GM21390 (cell line): ENCODE measurements around the gene IL36G.
"Not testable (repeated sequence)": the region's sequence is repeated elsewhere in the genome, so short reads cannot be mapped to it uniquely, and the experiment has no call there.

Experiments used
- ATAC-seq: cut with Tn5 transposase; IDR thresholded peaks from one replicate; pipeline ENCODE4 v1.9.1; 2021; ENCODE audit not compliant: unreplicated experiment

Gene IL36G

GRCh38 chr2:112977559-112978056 is at the start of gene IL36G:
IL36G (plus strand) TSS chr2:112978006; CDS start chr2:112978639, 633 bp downstream.
- no peak for ATAC-seq

- no peak for ATAC-seq
These were observed 44.5 kb upstream of the IL36G start for GRCh38 chr2:112933261-112933660.

- not testable (repeated sequence) for ATAC-seq
These were observed 43.7 kb upstream of the IL36G start for GRCh38 chr2:112934117-112934516.

GRCh38 chr2:112936927-112937232 is 40.9 kb upstream of the IL36G start:
- ATAC-seq = no peak

- ATAC-seq = no peak
These were observed 38.9 kb upstream of the IL36G start for GRCh38 chr2:112938904-112939303.

- ATAC-seq = no peak
These were observed 38.4 kb upstream of the IL36G start for GRCh38 chr2:112939425-112939824.

GRCh38 chr2:112940859-112941625 is 36.8 kb upstream of the IL36G start:
- ATAC-seq = no peak

- peak; percentile 88 for ATAC-seq
These were observed 35.8 kb upstream of the IL36G start for GRCh38 chr2:112941753-112942653.

- ATAC-seq = no peak
These were observed 35.2 kb upstream of the IL36G start for GRCh38 chr2:112942654-112943002.

- no peak for ATAC-seq
These were observed 32.8 kb upstream of the IL36G start for GRCh38 chr2:112944971-112945370.

GRCh38 chr2:112946086-112946485 is 31.7 kb upstream of the IL36G start:
- ATAC-seq = no peak

GRCh38 chr2:112947374-112947773 is 30.4 kb upstream of the IL36G start:
- ATAC-seq = no peak

- ATAC-seq = no peak
These were observed 28.4 kb upstream of the IL36G start for GRCh38 chr2:112949456-112949855.

GRCh38 chr2:112954364-112954763 is 23.4 kb upstream of the IL36G start:
- ATAC-seq = no peak

- no peak for ATAC-seq
These were observed 20.3 kb upstream of the IL36G start for GRCh38 chr2:112957511-112957910.

GRCh38 chr2:112958428-112959108 is 19.2 kb upstream of the IL36G start:
- ATAC-seq = no peak

- ATAC-seq = no peak
These were observed 18.5 kb upstream of the IL36G start for GRCh38 chr2:112959109-112959812.

GRCh38 chr2:112960230-112960825 is 17.5 kb upstream of the IL36G start:
- no peak for ATAC-seq

- no peak for ATAC-seq
These were observed 15.3 kb upstream of the IL36G start for GRCh38 chr2:112962308-112963175.

- ATAC-seq = no peak
These were observed 10.8 kb upstream of the IL36G start for GRCh38 chr2:112967023-112967422.
